Measurements from ENCODE around the gene CBX3. TPM values are rescaled to one million over a fixed set of nuclear protein-coding genes. Genes with fewer than 3 reads are reported as not detected.

The CBX3 gene
- total and polyA plus RNA-seq, 4 donors: 26.9 to 53.3 (median 33.0) TPM

DNA sequence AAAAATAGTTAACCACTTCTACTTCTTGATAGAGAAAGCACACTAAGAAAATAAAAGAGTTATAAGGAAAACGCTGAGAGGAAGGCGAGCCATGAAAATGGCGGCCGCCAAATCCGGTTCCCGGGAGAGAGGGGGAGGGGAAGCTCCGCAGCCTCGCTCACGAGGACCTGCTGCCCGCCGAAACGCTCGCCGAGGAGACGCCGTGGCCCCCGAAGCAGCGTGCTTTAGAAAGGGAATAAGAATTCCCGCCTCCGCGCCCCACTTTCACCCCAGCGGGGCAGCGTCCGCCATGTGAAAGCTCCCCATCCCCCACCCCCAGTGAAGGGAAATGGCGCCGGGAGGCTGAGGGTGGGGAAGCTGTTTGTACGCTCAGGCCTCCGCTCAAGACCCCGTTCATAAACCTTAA lies 1.5 kb upstream of the CBX3 start:
- DNase-seq (ENCODE audit: low spot score): peak; percentile 83
- H3K4me1 ChIP-seq (ENCODE audit: control insufficient read depth in 4 of 4, insufficient read depth in 4 of 4, low read length in 3 of 4): peaks cover 5 to 50% (median 32%) of the 10 kb centered on the region in 4 donors

DNA sequence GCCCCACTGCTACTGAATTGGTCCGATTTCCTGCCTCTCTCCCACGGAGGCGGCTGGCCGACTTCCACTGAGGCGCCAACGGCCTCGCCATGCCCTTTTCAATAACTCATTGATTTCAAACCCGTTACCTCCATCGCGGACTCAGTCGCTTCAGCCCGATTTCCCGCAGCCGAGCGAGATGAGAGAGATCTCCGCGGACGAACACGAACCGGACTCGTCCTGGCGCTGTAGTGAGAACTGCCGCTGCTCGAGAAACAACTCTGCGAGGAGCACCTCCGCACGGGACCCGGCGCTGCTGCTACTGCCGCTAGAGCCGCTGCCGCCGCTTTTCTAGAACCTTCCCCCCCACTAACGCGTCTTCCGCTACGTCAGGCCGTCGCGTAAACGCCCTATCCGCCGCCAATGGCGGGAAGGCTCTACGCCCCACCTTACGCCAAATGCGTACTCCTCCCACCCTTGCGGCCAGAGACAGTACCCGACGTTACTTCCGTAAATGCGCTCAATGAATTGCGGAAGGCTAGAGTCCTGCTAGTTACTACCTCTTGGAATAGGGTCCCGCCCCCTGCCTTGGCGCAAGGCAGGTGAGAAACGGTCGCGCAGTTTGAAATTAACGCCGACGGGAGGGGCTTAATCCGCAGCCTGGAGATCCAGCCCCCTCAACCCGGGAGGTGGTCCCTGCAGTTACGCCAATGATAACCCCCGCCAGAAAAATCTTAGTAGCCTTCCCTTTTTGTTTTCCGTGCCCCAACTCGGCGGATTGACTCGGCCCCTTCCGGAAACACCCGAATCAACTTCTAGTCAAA lies 900 bp upstream of the CBX3 start, which contains the start of gene HNRNPA2B1:
TSS of gene HNRNPA2B1 (minus strand) at position 303 of the 803 bp plus-strand sequence. CDS start at position 134, 169 bp downstream.
- H3K4me3 ChIP-seq (ENCODE audit: low read depth in 1 of 3, low read length in 3 of 3): peak within 1 kb of the TSS; percentile 82 to 100 (median 99)
- WGBS: under 1% methylated on average over 71 of the region's 71 CpGs
- H3K9ac ChIP-seq (ENCODE audit: low read depth in 1 of 2, low read length in 2 of 2): peak within 1 kb of the TSS; percentile 99 to 100
- no peaks in the 10 kb centered on the region for H3K27me3 ChIP-seq (ENCODE audit: control insufficient read depth in 4 of 4, insufficient read depth in 4 of 4, low read length in 3 of 4)
- H3K36me3 ChIP-seq (ENCODE audit: control insufficient read depth in 4 of 4, insufficient read depth in 3 of 4, low read depth in 1 of 4, low read length in 3 of 4): peaks cover 6 to 20% (median 18%) of the 10 kb centered on the region in 4 donors
- peak; percentile 98 for DNase-seq (ENCODE audit: low spot score)
- H3K4me1 ChIP-seq (ENCODE audit: control insufficient read depth in 4 of 4, insufficient read depth in 4 of 4, low read length in 3 of 4): peaks cover 4 to 50% (median 31%) of the 10 kb centered on the region in 4 donors
- no peak for TF ChIP-seq NR2F2 (IDR thresholded peaks at IDR 0.05)
- TF ChIP-seq, protein P1, sequence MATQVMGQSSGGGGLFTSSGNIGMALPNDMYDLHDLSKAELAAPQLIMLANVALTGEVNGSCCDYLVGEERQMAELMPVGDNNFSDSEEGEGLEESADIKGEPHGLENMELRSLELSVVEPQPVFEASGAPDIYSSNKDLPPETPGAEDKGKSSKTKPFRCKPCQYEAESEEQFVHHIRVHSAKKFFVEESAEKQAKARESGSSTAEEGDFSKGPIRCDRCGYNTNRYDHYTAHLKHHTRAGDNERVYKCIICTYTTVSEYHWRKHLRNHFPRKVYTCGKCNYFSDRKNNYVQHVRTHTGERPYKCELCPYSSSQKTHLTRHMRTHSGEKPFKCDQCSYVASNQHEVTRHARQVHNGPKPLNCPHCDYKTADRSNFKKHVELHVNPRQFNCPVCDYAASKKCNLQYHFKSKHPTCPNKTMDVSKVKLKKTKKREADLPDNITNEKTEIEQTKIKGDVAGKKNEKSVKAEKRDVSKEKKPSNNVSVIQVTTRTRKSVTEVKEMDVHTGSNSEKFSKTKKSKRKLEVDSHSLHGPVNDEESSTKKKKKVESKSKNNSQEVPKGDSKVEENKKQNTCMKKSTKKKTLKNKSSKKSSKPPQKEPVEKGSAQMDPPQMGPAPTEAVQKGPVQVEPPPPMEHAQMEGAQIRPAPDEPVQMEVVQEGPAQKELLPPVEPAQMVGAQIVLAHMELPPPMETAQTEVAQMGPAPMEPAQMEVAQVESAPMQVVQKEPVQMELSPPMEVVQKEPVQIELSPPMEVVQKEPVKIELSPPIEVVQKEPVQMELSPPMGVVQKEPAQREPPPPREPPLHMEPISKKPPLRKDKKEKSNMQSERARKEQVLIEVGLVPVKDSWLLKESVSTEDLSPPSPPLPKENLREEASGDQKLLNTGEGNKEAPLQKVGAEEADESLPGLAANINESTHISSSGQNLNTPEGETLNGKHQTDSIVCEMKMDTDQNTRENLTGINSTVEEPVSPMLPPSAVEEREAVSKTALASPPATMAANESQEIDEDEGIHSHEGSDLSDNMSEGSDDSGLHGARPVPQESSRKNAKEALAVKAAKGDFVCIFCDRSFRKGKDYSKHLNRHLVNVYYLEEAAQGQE (IDR thresholded peaks at IDR 0.05): peak; percentile 93
- TF ChIP-seq HNF4G (IDR thresholded peaks at IDR 0.05): no peak
- TF ChIP-seq FOXA2 (IDR thresholded peaks at IDR 0.05): no peak
- TF ChIP-seq, protein P2, sequence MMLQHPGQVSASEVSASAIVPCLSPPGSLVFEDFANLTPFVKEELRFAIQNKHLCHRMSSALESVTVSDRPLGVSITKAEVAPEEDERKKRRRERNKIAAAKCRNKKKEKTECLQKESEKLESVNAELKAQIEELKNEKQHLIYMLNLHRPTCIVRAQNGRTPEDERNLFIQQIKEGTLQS (IDR thresholded peaks at IDR 0.05): peak; percentile 71
- peak in 1 of 2 donors; percentile 7 for TF ChIP-seq JUND (IDR thresholded peaks at IDR 0.05)
- TF ChIP-seq YY1 (IDR thresholded peaks at IDR 0.05): no peak
- TF ChIP-seq, protein P3, sequence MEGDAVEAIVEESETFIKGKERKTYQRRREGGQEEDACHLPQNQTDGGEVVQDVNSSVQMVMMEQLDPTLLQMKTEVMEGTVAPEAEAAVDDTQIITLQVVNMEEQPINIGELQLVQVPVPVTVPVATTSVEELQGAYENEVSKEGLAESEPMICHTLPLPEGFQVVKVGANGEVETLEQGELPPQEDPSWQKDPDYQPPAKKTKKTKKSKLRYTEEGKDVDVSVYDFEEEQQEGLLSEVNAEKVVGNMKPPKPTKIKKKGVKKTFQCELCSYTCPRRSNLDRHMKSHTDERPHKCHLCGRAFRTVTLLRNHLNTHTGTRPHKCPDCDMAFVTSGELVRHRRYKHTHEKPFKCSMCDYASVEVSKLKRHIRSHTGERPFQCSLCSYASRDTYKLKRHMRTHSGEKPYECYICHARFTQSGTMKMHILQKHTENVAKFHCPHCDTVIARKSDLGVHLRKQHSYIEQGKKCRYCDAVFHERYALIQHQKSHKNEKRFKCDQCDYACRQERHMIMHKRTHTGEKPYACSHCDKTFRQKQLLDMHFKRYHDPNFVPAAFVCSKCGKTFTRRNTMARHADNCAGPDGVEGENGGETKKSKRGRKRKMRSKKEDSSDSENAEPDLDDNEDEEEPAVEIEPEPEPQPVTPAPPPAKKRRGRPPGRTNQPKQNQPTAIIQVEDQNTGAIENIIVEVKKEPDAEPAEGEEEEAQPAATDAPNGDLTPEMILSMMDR (IDR thresholded peaks at IDR 0.05; ENCODE audit: low read depth, low read length, missing input control): no peak
- no peak for TF ChIP-seq RXRA (IDR thresholded peaks at IDR 0.05)
- peak; percentile 83 for TF ChIP-seq SP1 (IDR thresholded peaks at IDR 0.05)
- TF ChIP-seq, protein P4, sequence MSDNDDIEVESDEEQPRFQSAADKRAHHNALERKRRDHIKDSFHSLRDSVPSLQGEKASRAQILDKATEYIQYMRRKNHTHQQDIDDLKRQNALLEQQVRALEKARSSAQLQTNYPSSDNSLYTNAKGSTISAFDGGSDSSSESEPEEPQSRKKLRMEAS (IDR thresholded peaks at IDR 0.05): peak; percentile 45
- TF ChIP-seq, protein P5, sequence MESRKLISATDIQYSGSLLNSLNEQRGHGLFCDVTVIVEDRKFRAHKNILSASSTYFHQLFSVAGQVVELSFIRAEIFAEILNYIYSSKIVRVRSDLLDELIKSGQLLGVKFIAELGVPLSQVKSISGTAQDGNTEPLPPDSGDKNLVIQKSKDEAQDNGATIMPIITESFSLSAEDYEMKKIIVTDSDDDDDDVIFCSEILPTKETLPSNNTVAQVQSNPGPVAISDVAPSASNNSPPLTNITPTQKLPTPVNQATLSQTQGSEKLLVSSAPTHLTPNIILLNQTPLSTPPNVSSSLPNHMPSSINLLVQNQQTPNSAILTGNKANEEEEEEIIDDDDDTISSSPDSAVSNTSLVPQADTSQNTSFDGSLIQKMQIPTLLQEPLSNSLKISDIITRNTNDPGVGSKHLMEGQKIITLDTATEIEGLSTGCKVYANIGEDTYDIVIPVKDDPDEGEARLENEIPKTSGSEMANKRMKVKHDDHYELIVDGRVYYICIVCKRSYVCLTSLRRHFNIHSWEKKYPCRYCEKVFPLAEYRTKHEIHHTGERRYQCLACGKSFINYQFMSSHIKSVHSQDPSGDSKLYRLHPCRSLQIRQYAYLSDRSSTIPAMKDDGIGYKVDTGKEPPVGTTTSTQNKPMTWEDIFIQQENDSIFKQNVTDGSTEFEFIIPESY (IDR thresholded peaks at IDR 0.05): peak; percentile 39
- TF ChIP-seq RAD21 (IDR thresholded peaks at IDR 0.05): no peak
- no peak for TF ChIP-seq FOXA1 (IDR thresholded peaks at IDR 0.05)
- TF ChIP-seq GABPA (IDR thresholded peaks at IDR 0.05 in 1 of 2, conservative IDR thresholded peaks at IDR 0.05 in 1 of 2): peak in 1 of 2 donors; percentile 66
- peak; percentile 100 for TF ChIP-seq EGR1 (IDR thresholded peaks at IDR 0.05; ENCODE audit: low read depth in 2 of 2)
- TF ChIP-seq TAF1 (conservative IDR thresholded peaks at IDR 0.05): peak; percentile 99
- peak; percentile 10 to 45 for TF ChIP-seq HNF4A (conservative IDR thresholded peaks at IDR 0.05)
- no peaks in the 10 kb centered on the region for H3K9me3 ChIP-seq (ENCODE audit: control insufficient read depth in 4 of 4, low read length in 3 of 4)
- H3K27ac ChIP-seq (ENCODE audit: low read depth in 1 of 2, low read length in 2 of 2): peak within 1 kb of the TSS; percentile 98 to 99

More for the DNA sequence above, 1.5 kb upstream of the CBX3 start:
- Histone ChIP-seq H3K4me3 (ENCODE audit: low read depth in 1 of 3, low read length in 3 of 3) (peak overlapping the region; percentile 67 to 99 (median 82)), H3K27ac (ENCODE audit: low read depth in 1 of 2, low read length in 2 of 2) (peak overlapping the region; percentile 98 to 99), H3K36me3 (ENCODE audit: control insufficient read depth in 4 of 4, insufficient read depth in 3 of 4, low read depth in 1 of 4, low read length in 3 of 4) (peaks cover 6 to 26% (median 24%) of the 10 kb centered on the region in 4 donors), H3K9ac (ENCODE audit: low read depth in 1 of 2, low read length in 2 of 2) (peak overlapping the region; percentile 99 to 100), H3K27me3 (ENCODE audit: control insufficient read depth in 4 of 4, insufficient read depth in 4 of 4, low read length in 3 of 4) (no peaks in the 10 kb centered on the region), H3K9me3 (ENCODE audit: control insufficient read depth in 4 of 4, low read length in 3 of 4) (no peaks in the 10 kb centered on the region)
- under 1% methylated on average over 29 of the region's 29 CpGs for WGBS
- no peak for TF ChIP-seq JUND (IDR thresholded peaks at IDR 0.05)
- TF ChIP-seq NR2F2 (IDR thresholded peaks at IDR 0.05): peak; percentile 26
- peak; percentile 98 for TF ChIP-seq YY1 (IDR thresholded peaks at IDR 0.05)
